CD14-positive monocyte (primary cell): ENCODE measurements around the gene JMJD6. TPM values are rescaled to one million over a fixed set of nuclear protein-coding genes. Genes with fewer than 3 reads are reported as not detected.

Source experiments
- DNase-seq, 3 donors: peaks; one replicate each; pipeline ENCODE4 v3.0.0-alpha.2; 2011 to 2022
- H2AFZ ChIP-seq: 2 replicates; pipeline ENCODE4 v1.6.0; 2012; ENCODE audit warnings: mild to moderate bottlenecking, low read depth, low read length, inconsistent platforms; ENCODE audit not compliant: insufficient read depth, poor library complexity, severe bottlenecking
- H3K27ac ChIP-seq, 2 donors: 1 replicate in 1 of 2; 2 replicates in 1 of 2; pipeline ENCODE4 v1.5.1; 2012 to 2013; ENCODE audit warnings: low read length in 2 of 2, control low read depth in 1 of 2, inconsistent platforms in 1 of 2, low read depth in 1 of 2, mild to moderate bottlenecking in 1 of 2
- H3K27me3 ChIP-seq, 2 donors: one replicate each; pipeline versions ENCODE4 v1.6.0 to v1.6.1; 2011 to 2013; ENCODE audit warnings: low read length in 2 of 2; ENCODE audit not compliant: control insufficient read depth in 2 of 2, insufficient read depth in 2 of 2
- H3K36me3 ChIP-seq, 2 donors: replicated peaks in 1 of 2; 1 replicate in 1 of 2; 2 replicates in 1 of 2; pipeline versions ENCODE4 v1.5.1 to v1.6.1; 2012 to 2013; ENCODE audit warnings: low read length in 2 of 2, control low read depth in 1 of 2, inconsistent platforms in 1 of 2, mild to moderate bottlenecking in 1 of 2; ENCODE audit not compliant: insufficient read depth in 2 of 2, control insufficient read depth in 1 of 2
- H3K4me1 ChIP-seq, 2 donors: 1 replicate in 1 of 2; 2 replicates in 1 of 2; pipeline versions ENCODE4 v1.5.1 to v1.6.1; 2012 to 2013; ENCODE audit warnings: low read length in 2 of 2, control low read depth in 1 of 2, inconsistent platforms in 1 of 2, mild to moderate bottlenecking in 1 of 2, moderate library complexity in 1 of 2; ENCODE audit not compliant: insufficient read depth in 2 of 2, control insufficient read depth in 1 of 2
- H3K4me2 ChIP-seq: replicated peaks from 2 replicates; pipeline ENCODE3; 2012; ENCODE audit warnings: low read length, moderate library complexity, mild to moderate bottlenecking; ENCODE audit not compliant: poor library complexity, severe bottlenecking; ENCODE audit errors: extremely low read depth
- H3K4me3 ChIP-seq, 3 experiments: fragments of 200-600 bp in 1 of 3; sonication (generic) in 1 of 3; replicated peaks in 1 of 3; 1 replicate in 2 of 3; 2 replicates in 1 of 3; pipeline ENCODE4 v1.5.1; 2011 to 2013; ENCODE audit warnings: low read length in 3 of 3, mild to moderate bottlenecking in 3 of 3, control low read depth in 2 of 3, low read depth in 2 of 3, inconsistent platforms in 1 of 3, moderate library complexity in 1 of 3
- H3K79me2 ChIP-seq: 2 replicates; pipeline ENCODE4 v1.6.0; 2012; ENCODE audit warnings: mild to moderate bottlenecking, control low read depth, inconsistent platforms, low read length, moderate library complexity; ENCODE audit not compliant: insufficient read depth
- H3K9ac ChIP-seq: 2 replicates; pipeline ENCODE4 v1.6.0; 2017; ENCODE audit warnings: low read length, mild to moderate bottlenecking; ENCODE audit not compliant: insufficient read depth, poor library complexity, severe bottlenecking
- H3K9me3 ChIP-seq, 2 donors: replicated peaks in 1 of 2; 1 replicate in 1 of 2; 2 replicates in 1 of 2; pipeline versions ENCODE4 v1.5.1 to v1.6.1; 2012 to 2013; ENCODE audit warnings: low read length in 2 of 2, control low read depth in 1 of 2; ENCODE audit not compliant: control insufficient read depth in 1 of 2, insufficient read depth in 1 of 2
- H4K20me1 ChIP-seq: 2 replicates; pipeline ENCODE4 v1.6.0; 2012; ENCODE audit warnings: mild to moderate bottlenecking, low read length, control low read depth, moderate library complexity; ENCODE audit not compliant: insufficient read depth
- H3K27ac Mint-ChIP-seq, 7 donors: one replicate each; pipeline ENCODE4 v1.8.0; 2020; ENCODE audit warnings: mild to moderate bottlenecking in 7 of 7, mixed read lengths in 7 of 7, moderate library complexity in 6 of 7, inconsistent platforms in 2 of 7
- H3K27me3 Mint-ChIP-seq, 3 donors: one replicate each; pipeline ENCODE4 v1.8.0; 2021 to 2022; ENCODE audit warnings: low read depth in 3 of 3, mild to moderate bottlenecking in 3 of 3, mixed read lengths in 3 of 3, moderate library complexity in 3 of 3, inconsistent platforms in 1 of 3
- H3K36me3 Mint-ChIP-seq, 2 donors: one replicate each; pipeline ENCODE4 v1.8.0; 2020; ENCODE audit warnings: mixed read lengths in 2 of 2, inconsistent platforms in 1 of 2, mild to moderate bottlenecking in 1 of 2
- H3K4me1 Mint-ChIP-seq: one replicate; pipeline ENCODE4 v1.8.0; 2020; ENCODE audit warnings: mild to moderate bottlenecking, mixed read lengths
- H3K4me3 Mint-ChIP-seq, 2 donors: one replicate each; pipeline ENCODE4 v1.8.0; 2020; ENCODE audit warnings: mild to moderate bottlenecking in 2 of 2, mixed read lengths in 2 of 2, moderate library complexity in 1 of 2
- H3K9me3 Mint-ChIP-seq, 7 donors: one replicate each; pipeline ENCODE4 v1.8.0; 2020 to 2022; ENCODE audit warnings: mixed read lengths in 7 of 7, mild to moderate bottlenecking in 6 of 7, moderate library complexity in 6 of 7, inconsistent platforms in 2 of 7
- WGBS: methylation state at CpG from one replicate; pipeline ENCODE4 v1.1.5; 2013; ENCODE audit warnings: missing lambda C conversion rate; ENCODE audit not compliant: insufficient coverage; 5-methylcytosine and 5-hydroxymethylcytosine counted together
- intact Hi-C, 2 donors: fragments of 100-400 bp; cut with micrococcal nuclease; formaldehyde crosslinking; loops; one replicate each; pipeline versions ENCODE4 v1.15.0 to v1.15.1; 2023
- polyA plus RNA-seq, 3 donors: library from polyadenylated mRNA; depleted of rRNA in 1 of 3; unstranded in 2 of 3; stranded (reverse) in 1 of 3; fragments of 300-500 nt in 2 of 3; fragments of >200 nt in 1 of 3; fragmentation: Illumina TruSeq in 2 of 3; gene quantifications; 1 replicate in 2 of 3; 2 replicates in 1 of 3; pipeline ENCODE4 v1.2.3, GENCODE V29; 2012 to 2021
- TF ChIP-seq, protein P1 (sequence below): fragments of 200-600 bp; IDR thresholded peaks from one replicate; pipeline ENCODE4 v1.8.0; 2022; ENCODE audit warnings: antibody characterized with exemption, mild to moderate bottlenecking

Gene JMJD6
- polyA plus RNA-seq, 3 donors = 24.6 to 75.0 (median 26.2) TPM

DNA sequence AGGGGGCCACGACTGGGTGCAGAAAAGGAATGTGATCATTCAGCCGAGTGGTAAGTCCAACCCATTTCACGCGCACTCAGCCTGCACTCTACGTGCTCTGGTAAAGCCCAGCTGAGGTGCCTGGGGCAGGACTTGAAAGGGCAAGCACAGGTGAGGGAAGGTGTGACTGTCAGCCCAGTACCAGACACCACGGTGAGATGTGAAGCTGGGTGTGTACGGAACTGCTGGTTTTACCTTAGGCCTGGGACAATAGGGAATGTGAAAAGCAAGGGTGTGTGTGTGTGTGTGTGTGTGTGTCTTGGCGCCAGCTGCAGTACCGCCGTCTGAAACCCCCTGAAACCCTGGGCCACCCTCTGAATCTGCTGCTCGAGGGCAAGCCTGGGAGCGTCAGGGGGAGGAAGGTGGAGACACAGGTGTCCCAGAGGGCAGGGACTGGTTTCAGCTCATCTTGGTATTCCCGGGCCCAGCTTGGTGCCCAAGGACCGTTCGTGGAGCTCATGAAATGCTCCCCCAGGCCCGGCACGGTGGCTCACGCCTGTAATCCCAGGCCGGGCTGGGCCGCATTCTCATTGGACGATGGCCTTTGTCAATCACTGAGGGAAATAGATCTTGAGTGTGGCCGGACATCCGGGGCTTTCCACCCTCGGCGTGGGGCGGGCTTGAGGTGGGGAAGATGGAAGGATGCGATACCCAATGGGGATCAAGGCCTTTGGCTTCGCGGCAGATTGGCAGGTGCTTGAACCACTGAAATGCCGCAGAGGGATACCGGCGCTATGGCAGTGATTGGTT, 55.1 kb downstream of the JMJD6 start:
- Histone ChIP-seq H3K27ac (peak overlapping the region; percentile 64 to 86), H4K20me1 (no peaks in the 10 kb centered on the region), H2AFZ (peak overlapping the region; percentile 94), H3K27me3 (no peaks in the 10 kb centered on the region), H3K4me1 (peaks cover 12 to 15% of the 10 kb centered on the region in 2 donors), H3K4me3 (peak overlapping the region; percentile 66 to 90 (median 87)), H3K79me2 (no peaks in the 10 kb centered on the region), H3K9ac (peak overlapping the region; percentile 73), H3K36me3 (no peaks in the 10 kb centered on the region), H3K9me3 (no peaks in the 10 kb centered on the region), H3K4me2 (peak overlapping the region; percentile 87)
- WGBS = 28% methylated on average over 32 of the region's 32 CpGs
- peak; percentile 99 to 100 (median 100) for DNase-seq
- Mint-ChIP-seq H3K27ac (peak overlapping the region; percentile 82 to 96 (median 92)), H3K9me3 (peaks cover 0 to 2% (median 0%) of the 10 kb centered on the region in 7 donors), H3K4me1 (peaks cover 18% of the 10 kb centered on the region), H3K36me3 (no peaks in the 10 kb centered on the region), H3K27me3 (peaks cover 4 to 7% (median 7%) of the 10 kb centered on the region in 3 donors), H3K4me3 (peak overlapping the region; percentile 81 to 94)
- intact Hi-C loops = loop anchor here (5.0 to 10.0 kb wide), 2 partner anchors 53 to 56 kb away; partner anchors contain the start of genes JMJD6 (in 2 of the 2) and METTL23 (in 2 of the 2)
- TF ChIP-seq, protein P1, sequence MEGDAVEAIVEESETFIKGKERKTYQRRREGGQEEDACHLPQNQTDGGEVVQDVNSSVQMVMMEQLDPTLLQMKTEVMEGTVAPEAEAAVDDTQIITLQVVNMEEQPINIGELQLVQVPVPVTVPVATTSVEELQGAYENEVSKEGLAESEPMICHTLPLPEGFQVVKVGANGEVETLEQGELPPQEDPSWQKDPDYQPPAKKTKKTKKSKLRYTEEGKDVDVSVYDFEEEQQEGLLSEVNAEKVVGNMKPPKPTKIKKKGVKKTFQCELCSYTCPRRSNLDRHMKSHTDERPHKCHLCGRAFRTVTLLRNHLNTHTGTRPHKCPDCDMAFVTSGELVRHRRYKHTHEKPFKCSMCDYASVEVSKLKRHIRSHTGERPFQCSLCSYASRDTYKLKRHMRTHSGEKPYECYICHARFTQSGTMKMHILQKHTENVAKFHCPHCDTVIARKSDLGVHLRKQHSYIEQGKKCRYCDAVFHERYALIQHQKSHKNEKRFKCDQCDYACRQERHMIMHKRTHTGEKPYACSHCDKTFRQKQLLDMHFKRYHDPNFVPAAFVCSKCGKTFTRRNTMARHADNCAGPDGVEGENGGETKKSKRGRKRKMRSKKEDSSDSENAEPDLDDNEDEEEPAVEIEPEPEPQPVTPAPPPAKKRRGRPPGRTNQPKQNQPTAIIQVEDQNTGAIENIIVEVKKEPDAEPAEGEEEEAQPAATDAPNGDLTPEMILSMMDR = no peak

DNA sequence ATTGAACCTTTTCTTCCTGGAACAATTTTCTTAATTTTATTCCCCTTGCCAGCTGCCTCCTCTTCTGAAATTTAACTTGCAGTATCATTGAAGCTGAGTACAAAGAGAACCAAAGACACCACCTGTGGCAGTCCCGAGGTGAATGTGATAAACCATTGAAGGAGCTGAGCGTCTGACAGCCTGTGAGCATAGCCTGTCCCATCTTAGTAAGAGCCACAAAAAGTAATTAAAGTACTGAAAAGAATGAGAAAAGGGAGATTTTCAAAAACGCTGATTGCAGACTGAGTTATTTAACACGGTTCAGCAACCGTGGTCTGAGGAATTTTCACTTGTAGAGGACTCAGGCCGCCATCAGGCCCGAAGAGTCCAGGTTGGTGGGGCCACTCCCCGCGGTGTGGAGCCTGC, 55.7 kb downstream of the JMJD6 start:
- intact Hi-C loops = loop anchor here (5.0 to 10.0 kb wide), 2 partner anchors 54 to 57 kb away; partner anchors contain the start of genes JMJD6 (in 2 of the 2) and METTL23 (in 2 of the 2)
- Mint-ChIP-seq H3K27me3 (peaks cover 4 to 8% (median 7%) of the 10 kb centered on the region in 3 donors), H3K4me1 (peaks cover 18% of the 10 kb centered on the region), H3K27ac (peak overlapping the region; percentile 82 to 96 (median 92)), H3K36me3 (no peaks in the 10 kb centered on the region), H3K9me3 (peaks cover 0 to 2% (median 0%) of the 10 kb centered on the region in 7 donors), H3K4me3 (peak overlapping the region in 1 of 2 donors; percentile 78)
- TF ChIP-seq, protein P1 = no peak
- Histone ChIP-seq H3K4me2 (peak overlapping the region; percentile 87), H3K27me3 (no peaks in the 10 kb centered on the region), H2AFZ (peak overlapping the region; percentile 94), H3K9ac (peak overlapping the region; percentile 62), H4K20me1 (no peaks in the 10 kb centered on the region), H3K4me1 (peaks cover 12 to 15% of the 10 kb centered on the region in 2 donors), H3K79me2 (no peaks in the 10 kb centered on the region), H3K27ac (peak overlapping the region in 1 of 2 donors; percentile 85), H3K9me3 (no peaks in the 10 kb centered on the region), H3K36me3 (no peaks in the 10 kb centered on the region), H3K4me3 (peak overlapping the region in 1 of 3 experiments; percentile 90)
- DNase-seq = no peak
- WGBS = 91% methylated on average over 9 of the region's 9 CpGs
